BLaER1 treated with 17β-estradiol and CSF1 and Interleukin-3, amounts not matched to agents 10 nM and 100 nM (cell line): ENCODE data around the gene THAP4.
A peak's percentile ranks its signal among the peaks of the same experiment; 100 is the strongest.
"Not testable (repeated sequence)": the region's sequence is repeated elsewhere in the genome, so short reads cannot be mapped to it uniquely, and the experiment has no call there.

Source experiments
- H3K27ac ChIP-seq, 11 experiments: shearing (Covaris generic); formaldehyde crosslinking; 2 replicates each; pipeline ENCODE4 v1.8.1; 2022
- H3K27me3 ChIP-seq, 11 experiments: shearing (Covaris generic); formaldehyde crosslinking; 2 replicates each; pipeline ENCODE4 v1.8.1; 2022
- H3K36me3 ChIP-seq, 11 experiments: shearing (Covaris generic); formaldehyde crosslinking; 2 replicates each; pipeline ENCODE4 v1.8.1; 2022
- H3K4me1 ChIP-seq, 10 experiments: shearing (Covaris generic); formaldehyde crosslinking; 2 replicates each; pipeline ENCODE4 v1.8.1; 2022
- H3K4me2 ChIP-seq, 11 experiments: shearing (Covaris generic); formaldehyde crosslinking; 2 replicates each; pipeline ENCODE4 v1.8.1; 2022
- H3K4me3 ChIP-seq, 10 experiments: shearing (Covaris generic); formaldehyde crosslinking; 2 replicates each; pipeline ENCODE4 v1.8.1; 2022
- H3K9ac ChIP-seq, 11 experiments: shearing (Covaris generic); formaldehyde crosslinking; 2 replicates each; pipeline ENCODE4 v1.8.1; 2022
- H3K9me3 ChIP-seq, 11 experiments: shearing (Covaris generic); formaldehyde crosslinking; replicated peaks in 1 of 11; 2 replicates each; pipeline ENCODE4 v1.8.1; 2022
- H4K20me1 ChIP-seq, 11 experiments: shearing (Covaris generic); formaldehyde crosslinking; 2 replicates each; pipeline ENCODE4 v1.8.1; 2022
- Cebpa-rat ChIP-seq, 11 experiments: shearing (Covaris generic); IDR thresholded peaks; 2 replicates each; pipeline ENCODE4 v1.8.1; 2022

The THAP4 gene

GRCh38 chr2:241668354-241668753 lies 31.4 kb upstream of the THAP4 start:
- Histone ChIP-seq H3K36me3 (peaks cover 64 to 90% (median 74%) of the 10 kb centered on the region in 11 experiments), H3K9ac (no peak overlapping the region), H3K4me3 (no peak overlapping the region), H3K4me1 (peaks cover 7 to 15% (median 13%) of the 10 kb centered on the region in 10 experiments), H3K9me3 (no peaks in the 10 kb centered on the region), H4K20me1 (peaks cover 7 to 77% (median 22%) of the 10 kb centered on the region in 11 experiments; a peak in 17 of 22 replicates), H3K27me3 (no peaks in the 10 kb centered on the region), H3K27ac (no peak overlapping the region), H3K4me2 (no peak overlapping the region)
- TF ChIP-seq Cebpa-rat (IDR thresholded peaks at IDR 0.05): no peak

DNA sequence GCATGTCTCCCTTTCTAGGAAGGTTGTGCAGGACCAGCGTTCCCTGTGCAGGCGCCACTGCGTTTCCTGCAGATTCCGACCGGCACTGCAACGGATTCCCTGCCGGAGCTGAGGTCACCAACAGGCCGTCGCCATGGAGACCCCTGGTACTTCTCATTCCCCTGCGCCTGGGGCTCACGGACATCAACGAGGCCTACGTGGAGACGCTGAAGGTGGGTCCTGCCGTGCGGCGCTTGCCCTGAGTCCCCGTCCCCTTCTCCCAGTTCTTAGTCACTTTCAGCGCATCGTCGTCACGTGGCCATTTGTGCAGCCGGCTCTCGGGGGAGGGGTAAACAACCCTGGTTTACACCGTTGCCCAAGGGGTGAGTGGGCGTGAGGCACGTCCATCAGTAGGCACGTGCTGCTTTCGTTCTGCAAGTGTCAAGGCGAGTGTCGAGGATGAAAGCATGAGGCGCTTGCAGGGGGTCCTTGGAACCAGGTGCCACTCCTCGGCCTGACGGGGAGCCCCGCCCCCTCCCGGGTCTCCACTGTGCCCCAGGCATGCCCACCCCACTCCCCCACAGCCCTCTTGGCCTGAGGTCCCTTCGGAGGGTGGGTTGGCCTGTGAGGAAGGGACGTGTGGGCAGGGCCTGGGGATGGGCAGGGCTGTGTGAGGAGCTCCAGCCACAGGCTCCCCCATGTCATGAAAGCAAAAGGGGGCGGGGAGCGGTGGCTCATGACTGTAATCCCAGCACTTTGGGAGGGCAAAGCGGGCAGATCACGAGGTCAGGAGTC lies 29.9 kb upstream of the THAP4 start:
- no peak overlapping the region for H3K4me2 ChIP-seq
- H3K36me3 ChIP-seq: peaks cover 62 to 90% (median 69%) of the 10 kb centered on the region in 11 experiments
- no peak overlapping the region for H3K9ac ChIP-seq
- no peak for TF ChIP-seq Cebpa-rat (IDR thresholded peaks at IDR 0.05)
- H3K27ac ChIP-seq: no peak overlapping the region
- peaks cover 6 to 61% (median 17%) of the 10 kb centered on the region in 11 experiments; a peak in 16 of 22 replicates for H4K20me1 ChIP-seq
- H3K4me3 ChIP-seq: no peak overlapping the region
- H3K27me3 ChIP-seq: no peaks in the 10 kb centered on the region
- no peaks in the 10 kb centered on the region for H3K9me3 ChIP-seq
- H3K4me1 ChIP-seq: peaks cover 7 to 15% (median 12%) of the 10 kb centered on the region in 10 experiments

GRCh38 chr2:241665731-241666440 lies 28.9 kb upstream of the THAP4 start:
- no peaks in the 10 kb centered on the region for H3K9me3 ChIP-seq
- peaks cover 6 to 57% (median 16%) of the 10 kb centered on the region in 11 experiments; a peak in 16 of 22 replicates for H4K20me1 ChIP-seq
- no peak overlapping the region for H3K4me3 ChIP-seq
- no peak overlapping the region; a peak in 1 of 22 replicates for H3K9ac ChIP-seq
- H3K4me1 ChIP-seq: peaks cover 7 to 15% (median 12%) of the 10 kb centered on the region in 10 experiments
- H3K4me2 ChIP-seq: peak overlapping the region in 3 of 11 experiments; percentile 18 to 69 (median 42); a peak in 2 of 22 replicates
- no peak for TF ChIP-seq Cebpa-rat (IDR thresholded peaks at IDR 0.05)
- no peaks in the 10 kb centered on the region for H3K27me3 ChIP-seq
- peaks cover 62 to 90% (median 69%) of the 10 kb centered on the region in 11 experiments for H3K36me3 ChIP-seq
- no peak overlapping the region; a peak in 1 of 22 replicates for H3K27ac ChIP-seq

- not testable (repeated sequence) for H3K4me3 ChIP-seq, H3K27me3 ChIP-seq, H3K27ac ChIP-seq, H3K4me2 ChIP-seq, H3K9me3 ChIP-seq, H3K9ac ChIP-seq
- Histone ChIP-seq H3K36me3 (peaks cover 59 to 88% (median 70%) of the 10 kb centered on the region in 11 experiments), H3K4me1 (peaks cover 8 to 27% (median 21%) of the 10 kb centered on the region in 10 experiments), H4K20me1 (peaks cover 7 to 65% (median 25%) of the 10 kb centered on the region in 11 experiments; a peak in 19 of 22 replicates)
Observed at GRCh38 chr2:241662731-241663130, 25.8 kb upstream of the THAP4 start.

DNA sequence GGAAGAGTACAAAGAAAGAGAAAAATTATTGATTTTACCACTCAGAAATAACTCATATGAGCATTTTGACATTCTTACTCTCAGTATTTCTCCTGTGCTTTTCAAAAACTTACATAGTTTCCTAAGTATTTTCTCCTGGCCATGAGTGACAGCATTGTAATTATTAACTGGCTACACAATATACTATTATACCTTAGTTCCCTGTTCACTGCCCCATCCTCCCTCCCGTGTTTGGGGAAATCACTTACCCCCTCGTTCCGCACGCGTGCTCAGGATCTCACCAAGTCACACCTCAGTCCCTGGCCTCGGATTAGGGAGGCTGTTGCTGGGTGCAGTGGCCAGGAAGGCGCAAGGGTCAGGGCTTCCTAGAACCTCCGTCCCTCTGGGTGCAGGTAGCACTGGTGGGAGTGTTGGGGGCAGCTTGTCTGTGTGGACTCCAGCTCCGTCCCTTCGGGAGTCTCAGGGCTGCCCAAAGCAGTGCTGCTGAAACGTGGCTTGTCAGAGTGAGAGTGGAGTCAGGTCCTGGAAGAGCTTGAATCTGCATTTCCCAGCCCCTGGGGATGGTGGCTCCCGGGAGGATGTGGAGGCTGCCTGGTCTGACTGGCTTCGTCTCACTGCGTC lies 23.7 kb upstream of the THAP4 start:
- Histone ChIP-seq H3K4me3 (no peak overlapping the region), H3K4me1 (peaks cover 8 to 28% (median 21%) of the 10 kb centered on the region in 10 experiments), H3K36me3 (peaks cover 63 to 88% (median 72%) of the 10 kb centered on the region in 11 experiments), H4K20me1 (peaks cover 2 to 67% (median 25%) of the 10 kb centered on the region in 11 experiments; a peak in 19 of 22 replicates), H3K27me3 (no peaks in the 10 kb centered on the region), H3K4me2 (no peak overlapping the region), H3K9me3 (no peaks in the 10 kb centered on the region), H3K27ac (no peak overlapping the region), H3K9ac (peak overlapping the region in 1 of 11 experiments; percentile 12; a peak in 1 of 22 replicates)
- TF ChIP-seq Cebpa-rat (IDR thresholded peaks at IDR 0.05): no peak

GRCh38 chr2:241659150-241659739 lies 22.3 kb upstream of the THAP4 start:
- Histone ChIP-seq H3K27ac (peak overlapping the region in 2 of 11 experiments; percentile 4 to 18; a peak in 1 of 22 replicates), H3K36me3 (peaks cover 78 to 98% (median 87%) of the 10 kb centered on the region in 11 experiments), H3K4me1 (peaks cover 0 to 16% (median 8%) of the 10 kb centered on the region in 10 experiments; a peak in 15 of 20 replicates), H3K9ac (peak overlapping the region in 6 of 11 experiments; percentile 3 to 39 (median 14); a peak in 6 of 22 replicates), H4K20me1 (peaks cover 0 to 67% (median 23%) of the 10 kb centered on the region in 11 experiments; a peak in 17 of 22 replicates), H3K4me2 (peak overlapping the region in 6 of 11 experiments; percentile 3 to 22 (median 16); a peak in 5 of 22 replicates), H3K27me3 (no peaks in the 10 kb centered on the region), H3K4me3 (no peak overlapping the region), H3K9me3 (no peaks in the 10 kb centered on the region)
- TF ChIP-seq Cebpa-rat (IDR thresholded peaks at IDR 0.05): no peak

GRCh38 chr2:241658296-241658695 lies 21.3 kb upstream of the THAP4 start:
- peak overlapping the region in 1 of 11 experiments; percentile 18; a peak in 1 of 22 replicates for H3K4me2 ChIP-seq
- peaks cover 87 to 98% (median 96%) of the 10 kb centered on the region in 11 experiments for H3K36me3 ChIP-seq
- TF ChIP-seq Cebpa-rat (IDR thresholded peaks at IDR 0.05): no peak
- no peaks in the 10 kb centered on the region for H3K9me3 ChIP-seq
- H3K27me3 ChIP-seq: no peaks in the 10 kb centered on the region
- H3K9ac ChIP-seq: peak overlapping the region in 4 of 11 experiments; percentile 3 to 27 (median 10); a peak in 4 of 22 replicates
- no peak overlapping the region for H3K27ac ChIP-seq
- H3K4me1 ChIP-seq: peaks cover 0 to 16% (median 8%) of the 10 kb centered on the region in 10 experiments; a peak in 15 of 20 replicates
- peaks cover 2 to 74% (median 28%) of the 10 kb centered on the region in 11 experiments; a peak in 19 of 22 replicates for H4K20me1 ChIP-seq
- H3K4me3 ChIP-seq: no peak overlapping the region

DNA sequence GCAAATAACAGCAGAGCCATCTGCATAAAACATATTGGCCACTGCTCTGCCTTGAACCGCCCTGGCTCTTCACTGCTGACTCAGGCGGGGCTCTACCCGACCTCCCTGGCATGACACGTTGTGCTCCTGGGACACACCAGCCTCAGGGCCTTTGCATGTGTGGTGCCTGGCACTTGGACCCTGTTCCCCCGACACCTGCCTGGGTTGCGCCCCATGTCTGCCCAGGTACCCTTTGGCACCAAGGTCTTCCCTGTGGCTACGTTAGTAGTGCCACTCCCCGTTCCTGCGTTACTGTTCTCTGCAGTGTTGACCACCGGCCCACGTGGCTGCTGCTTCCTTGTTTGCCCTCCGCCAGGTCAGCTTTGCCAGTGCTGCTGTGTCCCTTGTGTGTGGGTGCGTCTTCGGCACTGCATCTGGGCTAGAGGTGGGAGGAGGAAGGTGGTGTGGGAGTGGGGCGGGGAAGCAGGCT lies 20.9 kb upstream of the THAP4 start:
- H3K4me1 ChIP-seq: peaks cover 0 to 16% (median 8%) of the 10 kb centered on the region in 10 experiments; a peak in 15 of 20 replicates
- H3K9me3 ChIP-seq: no peaks in the 10 kb centered on the region
- no peaks in the 10 kb centered on the region for H3K27me3 ChIP-seq
- no peak overlapping the region for H3K27ac ChIP-seq
- peaks cover 7 to 78% (median 33%) of the 10 kb centered on the region in 11 experiments; a peak in 20 of 22 replicates for H4K20me1 ChIP-seq
- no peak overlapping the region for H3K4me2 ChIP-seq
- H3K36me3 ChIP-seq: peaks cover 91 to 100% (median 98%) of the 10 kb centered on the region in 11 experiments
- no peak overlapping the region for H3K4me3 ChIP-seq
- TF ChIP-seq Cebpa-rat (IDR thresholded peaks at IDR 0.05): no peak
- 0 out of 22 replicates have a peak overlapping the region, but pooled peaks of 1 of the 11 experiments have one; percentile 17 for H3K9ac ChIP-seq
